GM18868 (cell line): ENCODE results near the gene TREML1.
"Not testable (repeated sequence)": the region's sequence is repeated elsewhere in the genome, so short reads cannot be mapped to it uniquely, and the experiment has no call there.

Experiments
- ATAC-seq: cut with Tn5 transposase; IDR thresholded peaks from one replicate; pipeline ENCODE4 v1.9.1; 2021; ENCODE audit warnings: mild to moderate bottlenecking, moderate library complexity; ENCODE audit not compliant: unreplicated experiment

Gene TREML1

GRCh38 chr6:41153451-41153850, 696 bp downstream of the TREML1 start:
- no peak for ATAC-seq

- no peak for ATAC-seq
Measured at GRCh38 chr6:41150671-41151070, 3.5 kb downstream of the TREML1 start.

- ATAC-seq, result no peak
Measured at GRCh38 chr6:41147917-41148316, 6.2 kb downstream of the TREML1 start.

GRCh38 chr6:41136911-41137310, 17.2 kb downstream of the TREML1 start:
- ATAC-seq, result no peak

GRCh38 chr6:41135062-41135832, 18.9 kb downstream of the TREML1 start:
- ATAC-seq, result no peak

GRCh38 chr6:41132254-41132653, 21.9 kb downstream of the TREML1 start:
- no peak for ATAC-seq

- ATAC-seq, result no peak
Measured at GRCh38 chr6:41125282-41125681, 28.9 kb downstream of the TREML1 start.

GRCh38 chr6:41122918-41123317, 31.2 kb downstream of the TREML1 start:
- ATAC-seq, result no peak

GRCh38 chr6:41122373-41122772, 31.8 kb downstream of the TREML1 start:
- no peak for ATAC-seq

- no peak for ATAC-seq
Measured at GRCh38 chr6:41120058-41120457, 34.1 kb downstream of the TREML1 start.

GRCh38 chr6:41119508-41119907, 34.6 kb downstream of the TREML1 start:
- no peak for ATAC-seq

- not testable (repeated sequence) for ATAC-seq
Measured at GRCh38 chr6:41115027-41115426, 39.1 kb downstream of the TREML1 start.

- no peak for ATAC-seq
Measured at GRCh38 chr6:41111017-41111416, 43.1 kb downstream of the TREML1 start.

GRCh38 chr6:41103847-41104246, 50.3 kb downstream of the TREML1 start:
- no peak for ATAC-seq

GRCh38 chr6:41100871-41101287, 53.3 kb downstream of the TREML1 start:
- ATAC-seq, result no peak
